ENCODE measurements around the gene CADM2.

GRCh38 chr3:85604641-85605040, 645.9 kb downstream of the CADM2 start:
- TF ChIP-seq, protein P1, sequence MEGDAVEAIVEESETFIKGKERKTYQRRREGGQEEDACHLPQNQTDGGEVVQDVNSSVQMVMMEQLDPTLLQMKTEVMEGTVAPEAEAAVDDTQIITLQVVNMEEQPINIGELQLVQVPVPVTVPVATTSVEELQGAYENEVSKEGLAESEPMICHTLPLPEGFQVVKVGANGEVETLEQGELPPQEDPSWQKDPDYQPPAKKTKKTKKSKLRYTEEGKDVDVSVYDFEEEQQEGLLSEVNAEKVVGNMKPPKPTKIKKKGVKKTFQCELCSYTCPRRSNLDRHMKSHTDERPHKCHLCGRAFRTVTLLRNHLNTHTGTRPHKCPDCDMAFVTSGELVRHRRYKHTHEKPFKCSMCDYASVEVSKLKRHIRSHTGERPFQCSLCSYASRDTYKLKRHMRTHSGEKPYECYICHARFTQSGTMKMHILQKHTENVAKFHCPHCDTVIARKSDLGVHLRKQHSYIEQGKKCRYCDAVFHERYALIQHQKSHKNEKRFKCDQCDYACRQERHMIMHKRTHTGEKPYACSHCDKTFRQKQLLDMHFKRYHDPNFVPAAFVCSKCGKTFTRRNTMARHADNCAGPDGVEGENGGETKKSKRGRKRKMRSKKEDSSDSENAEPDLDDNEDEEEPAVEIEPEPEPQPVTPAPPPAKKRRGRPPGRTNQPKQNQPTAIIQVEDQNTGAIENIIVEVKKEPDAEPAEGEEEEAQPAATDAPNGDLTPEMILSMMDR (IDR thresholded peaks at IDR 0.05) = no peak
- TF ChIP-seq POLR2AphosphoS5 (IDR thresholded peaks at IDR 0.05) = no peak
